ENCODE data around the gene AIF1L. TPM values are rescaled to one million over a fixed set of nuclear protein-coding genes. Genes with fewer than 3 reads are reported as not detected.

Gene AIF1L

Small RNAs within 50 kb of the gene (small RNA-seq; reads per million reads assigned to genes)
- gene RNU6-881P (ENCODE audit: low read depth): not detected
